LNCaP clone FGC (cell line): Measurements from ENCODE around the gene AKAP9.
A peak's percentile ranks its signal among the peaks of the same experiment; 100 is the strongest.

Experiments used
- DNase-seq: peaks from one replicate; pipeline ENCODE4 v3.0.0-alpha.2; 2011; ENCODE audit warnings: low read depth
- H3K4me3 ChIP-seq: 2 replicates; pipeline ENCODE4 v1.5.1; 2011; ENCODE audit warnings: mild to moderate bottlenecking, low read depth, low read length, control low read depth
- TF ChIP-seq, protein P1 (sequence below): IDR thresholded peaks from 2 replicates; pipeline ENCODE4 v1.5.1; 2012; ENCODE audit warnings: mild to moderate bottlenecking; ENCODE audit not compliant: control insufficient read depth, insufficient read depth; ENCODE audit errors: extremely low read depth

AKAP9 gene

DNA sequence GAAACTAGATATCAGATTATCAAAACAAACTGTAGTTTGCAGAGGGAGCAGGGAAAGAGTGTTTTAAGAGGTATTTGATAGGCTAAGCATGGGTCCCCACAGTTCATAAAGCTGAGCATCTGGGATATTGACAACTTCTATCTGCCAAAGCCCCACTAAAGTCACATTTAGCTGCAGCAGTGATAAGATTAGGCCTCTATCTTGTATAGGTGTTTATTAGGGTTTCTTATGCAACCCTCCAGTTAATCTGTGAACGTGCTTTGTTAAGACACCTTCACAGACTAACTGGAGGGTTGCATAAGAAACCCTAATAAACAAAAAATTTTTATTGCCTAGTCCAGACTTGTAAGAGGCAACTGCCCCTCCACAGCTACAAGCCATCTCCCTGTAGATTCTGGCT is 115.6 kb downstream of the AKAP9 start:
- H3K4me3 ChIP-seq = no peak overlapping the region
- no peak for DNase-seq
- TF ChIP-seq, protein P1, sequence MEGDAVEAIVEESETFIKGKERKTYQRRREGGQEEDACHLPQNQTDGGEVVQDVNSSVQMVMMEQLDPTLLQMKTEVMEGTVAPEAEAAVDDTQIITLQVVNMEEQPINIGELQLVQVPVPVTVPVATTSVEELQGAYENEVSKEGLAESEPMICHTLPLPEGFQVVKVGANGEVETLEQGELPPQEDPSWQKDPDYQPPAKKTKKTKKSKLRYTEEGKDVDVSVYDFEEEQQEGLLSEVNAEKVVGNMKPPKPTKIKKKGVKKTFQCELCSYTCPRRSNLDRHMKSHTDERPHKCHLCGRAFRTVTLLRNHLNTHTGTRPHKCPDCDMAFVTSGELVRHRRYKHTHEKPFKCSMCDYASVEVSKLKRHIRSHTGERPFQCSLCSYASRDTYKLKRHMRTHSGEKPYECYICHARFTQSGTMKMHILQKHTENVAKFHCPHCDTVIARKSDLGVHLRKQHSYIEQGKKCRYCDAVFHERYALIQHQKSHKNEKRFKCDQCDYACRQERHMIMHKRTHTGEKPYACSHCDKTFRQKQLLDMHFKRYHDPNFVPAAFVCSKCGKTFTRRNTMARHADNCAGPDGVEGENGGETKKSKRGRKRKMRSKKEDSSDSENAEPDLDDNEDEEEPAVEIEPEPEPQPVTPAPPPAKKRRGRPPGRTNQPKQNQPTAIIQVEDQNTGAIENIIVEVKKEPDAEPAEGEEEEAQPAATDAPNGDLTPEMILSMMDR = no peak

DNA sequence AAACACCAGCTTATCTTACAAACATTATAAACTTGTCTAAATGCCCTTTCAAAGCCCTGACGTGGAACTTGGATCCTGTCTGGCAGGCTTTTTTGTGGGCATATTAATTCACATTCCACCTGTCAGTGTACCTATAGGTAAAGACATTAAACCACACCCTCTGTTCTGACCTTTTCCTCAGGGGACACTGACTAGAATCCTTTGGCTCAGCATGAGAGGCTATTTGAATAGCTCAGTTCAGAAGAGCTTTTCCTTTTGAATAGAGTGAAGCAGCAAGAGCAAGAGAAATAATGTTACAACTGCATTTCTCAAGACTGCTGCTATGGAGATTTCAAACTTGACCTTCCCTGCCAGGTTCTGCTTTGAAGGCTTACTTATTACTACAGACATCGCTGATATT is 116.7 kb downstream of the AKAP9 start:
- H3K4me3 ChIP-seq = peak overlapping the region; percentile 35
- TF ChIP-seq, protein P1 = no peak
- peak; percentile 93 for DNase-seq

DNA sequence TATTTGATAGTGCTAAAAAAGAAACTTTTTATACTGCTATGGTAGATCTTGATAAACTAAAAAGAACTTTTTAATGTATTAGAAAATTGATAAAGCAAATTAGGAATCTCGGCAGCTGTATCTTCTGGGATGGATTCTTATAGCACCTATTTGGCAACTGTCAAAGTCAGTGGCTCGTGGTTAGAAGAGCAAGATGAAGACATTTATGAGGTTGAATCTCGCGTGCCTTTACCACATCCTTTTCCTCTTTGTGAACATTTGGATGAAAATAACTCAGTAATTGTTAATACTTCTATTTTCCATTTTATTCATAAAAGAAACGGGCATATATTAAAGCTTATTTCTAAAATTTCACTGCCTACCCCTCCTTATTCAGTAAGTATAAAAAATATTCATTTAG is 117.4 kb downstream of the AKAP9 start:
- DNase-seq = no peak
- peak overlapping the region; percentile 35 for H3K4me3 ChIP-seq
- TF ChIP-seq, protein P1 = no peak

DNA sequence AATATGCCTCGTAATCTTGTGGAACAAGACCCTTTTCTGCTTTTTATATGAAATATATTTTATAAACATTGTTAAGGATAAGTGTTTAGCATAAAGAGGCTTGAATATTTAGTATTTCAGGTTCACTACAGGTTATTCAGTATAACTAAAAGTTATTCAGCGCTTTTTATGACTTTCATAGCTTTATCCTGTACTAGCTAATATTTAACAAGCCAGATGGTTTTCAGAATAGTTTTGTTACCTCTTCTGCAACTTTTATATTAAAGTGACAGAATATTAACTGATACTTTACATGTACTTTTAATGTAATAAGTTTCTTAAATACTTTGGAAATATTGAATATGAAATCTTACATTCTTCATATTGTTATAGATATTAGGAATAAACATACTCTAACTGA is 118.2 kb downstream of the AKAP9 start:
- no peak for DNase-seq
- H3K4me3 ChIP-seq = peak overlapping the region; percentile 35
- TF ChIP-seq, protein P1 = no peak

DNA sequence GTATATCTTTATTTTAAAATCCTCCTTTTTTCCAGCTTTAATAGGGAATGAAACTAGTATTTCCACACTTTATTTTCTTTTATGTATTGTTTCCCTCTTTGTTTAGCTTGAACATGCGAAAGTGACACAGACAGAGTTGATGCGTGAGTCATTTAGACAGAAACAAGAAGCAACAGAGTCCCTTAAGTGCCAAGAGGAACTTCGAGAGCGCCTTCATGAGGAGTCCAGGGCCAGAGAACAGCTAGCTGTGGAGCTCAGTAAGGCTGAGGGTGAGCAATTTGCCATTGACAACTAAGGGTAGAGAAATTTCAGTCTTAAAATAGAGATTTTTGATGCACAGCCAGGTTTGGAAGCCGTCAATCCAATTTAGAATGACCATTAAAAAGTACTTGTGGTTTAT is 120.5 kb downstream of the AKAP9 start:
- TF ChIP-seq, protein P1 = no peak
- no peak for DNase-seq
- H3K4me3 ChIP-seq = no peak overlapping the region; the same call in 1 of the 2 replicates

DNA sequence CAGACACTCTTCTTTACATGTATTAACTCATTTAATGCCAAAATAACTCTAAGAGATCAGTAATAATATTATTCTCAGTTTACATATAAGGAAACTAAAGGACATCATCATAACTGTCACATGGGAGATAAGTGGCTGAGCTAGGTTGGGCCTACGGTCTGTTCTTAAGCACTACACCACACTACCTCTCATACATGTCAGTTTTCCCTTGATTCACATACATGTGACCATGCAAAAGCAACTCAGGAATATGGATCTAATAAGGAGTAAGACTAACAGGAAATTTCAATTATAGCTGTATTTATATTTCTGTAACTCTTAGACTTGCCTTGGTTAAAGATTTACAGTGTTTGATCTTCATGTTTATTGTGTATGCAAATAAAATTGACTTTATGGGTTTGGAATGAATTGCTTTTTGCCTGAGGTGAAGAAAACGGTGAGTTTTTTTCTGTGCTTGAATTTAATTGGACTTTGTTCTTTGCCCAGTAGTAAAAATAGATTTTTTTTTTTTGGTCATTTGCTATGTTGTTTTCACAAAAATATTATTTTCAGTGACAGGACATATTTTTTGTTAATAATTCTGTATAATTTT is 123.9 kb downstream of the AKAP9 start:
- peak; percentile 70 for DNase-seq
- H3K4me3 ChIP-seq = no peak overlapping the region; the same call in 1 of the 2 replicates
- TF ChIP-seq, protein P1 = no peak

DNA sequence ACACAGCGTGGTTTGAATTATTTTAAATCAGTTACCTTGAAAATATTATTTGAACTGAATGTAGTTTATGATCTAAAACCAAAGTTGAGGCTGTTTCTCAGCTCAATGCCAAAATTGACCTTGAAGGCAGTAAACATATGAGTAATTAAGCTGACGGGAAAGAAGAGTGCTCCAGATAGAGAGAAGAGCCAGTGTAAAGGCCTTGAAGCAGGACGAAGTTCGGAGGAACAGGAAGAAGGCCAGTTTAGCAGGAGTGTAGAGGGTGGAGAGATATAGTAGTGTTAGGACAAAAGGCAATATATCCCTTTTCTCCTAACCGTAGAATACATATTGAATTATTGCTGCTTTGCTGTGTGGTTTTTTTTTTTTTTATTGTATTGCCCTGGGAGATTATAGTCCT is 130.4 kb downstream of the AKAP9 start:
- no peak for DNase-seq
- TF ChIP-seq, protein P1 = no peak
- H3K4me3 ChIP-seq = no peak overlapping the region
